Measurements from ENCODE around the gene UBA6.

- TF ChIP-seq CTCF (IDR thresholded peaks at IDR 0.05; ENCODE audit: borderline replicate concordance, extremely low read depth, low read length, poor library complexity, severe bottlenecking) = no peak
- no peak for TF ChIP-seq EZH2 (IDR thresholded peaks at IDR 0.05; ENCODE audit: borderline replicate concordance, low read depth, low read length, severe bottlenecking)
Measured at GRCh38 chr4:67570537-67570936, 130.4 kb downstream of the UBA6 start.
